ENCODE data around the gene MORN1. TPM values are rescaled to one million over a fixed set of nuclear protein-coding genes. Genes with fewer than 3 reads are reported as not detected.

MORN1 gene
- total RNA-seq, 1 donor: 13.4 TPM

DNA sequence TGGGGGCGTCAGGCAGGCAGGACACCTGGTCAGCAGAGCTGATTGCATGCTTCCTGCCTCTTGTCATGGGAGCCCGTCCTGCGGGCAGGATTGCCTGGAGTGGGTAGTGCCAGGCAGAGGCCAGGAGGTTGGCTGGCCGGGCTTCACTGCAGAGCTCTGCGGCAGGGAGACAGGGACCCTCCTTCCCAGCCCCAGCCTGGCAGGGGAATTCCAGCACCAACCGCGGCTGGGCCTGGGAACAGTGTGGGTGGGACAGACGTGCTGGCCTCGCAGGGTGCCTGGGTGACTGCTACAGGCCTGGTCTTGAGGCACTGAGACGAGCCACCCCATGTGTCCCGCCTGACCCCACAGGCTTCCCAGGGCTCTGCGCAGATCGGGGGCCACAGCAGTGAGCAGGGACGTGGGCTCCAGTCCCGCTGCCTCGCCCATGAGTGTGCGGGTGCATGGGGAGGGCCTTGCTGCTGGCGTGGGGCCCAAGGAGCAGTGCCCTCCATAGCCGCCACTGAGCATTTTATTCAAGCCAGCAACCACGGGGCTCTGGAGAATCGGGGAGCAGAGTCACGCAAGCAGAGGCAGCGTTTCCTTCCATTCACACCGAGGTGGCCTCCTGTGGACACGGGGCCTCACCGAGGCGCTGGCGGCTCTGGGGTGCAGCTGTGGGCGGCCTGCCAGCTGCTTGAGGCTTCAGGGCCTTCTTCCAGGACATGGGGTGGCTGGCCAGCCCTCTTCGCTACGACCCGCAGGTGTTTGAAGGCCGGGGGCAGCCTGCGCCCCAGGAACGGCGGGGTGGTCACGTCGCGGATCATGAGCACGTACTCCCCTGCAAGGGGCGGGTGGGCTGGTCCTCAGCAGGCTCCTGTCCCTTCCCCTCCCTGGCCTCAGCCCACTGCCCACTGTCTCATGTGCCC, 70.3 kb downstream of the MORN1 start:
- peak overlapping the region; percentile 87 for H3K27ac ChIP-seq (ENCODE audit: low read depth, low read length)
- no peak overlapping the region for H2AFZ ChIP-seq (ENCODE audit: low read length)
- peaks cover 26% of the 10 kb centered on the region for H3K4me1 ChIP-seq (ENCODE audit: insufficient read depth, low read length)
- no peaks in the 10 kb centered on the region for H3K9me3 ChIP-seq (ENCODE audit: low read depth, low read length)
- no peaks in the 10 kb centered on the region for H4K20me1 ChIP-seq (ENCODE audit: insufficient read depth, low read length)
- H3K4me3 ChIP-seq (ENCODE audit: insufficient read depth, low read length): peak overlapping the region; percentile 62
- H3K4me2 ChIP-seq (ENCODE audit: insufficient read depth, low read length): peak overlapping the region; percentile 73
- H3K27me3 ChIP-seq (ENCODE audit: insufficient read depth, low read length): peaks cover 5% of the 10 kb centered on the region
- DNase-seq (ENCODE audit: insufficient read length, low spot score, missing footprints): peak; percentile 93
- H3K36me3 ChIP-seq (ENCODE audit: insufficient read depth, low read length): no peaks in the 10 kb centered on the region
- TF ChIP-seq, protein P1, sequence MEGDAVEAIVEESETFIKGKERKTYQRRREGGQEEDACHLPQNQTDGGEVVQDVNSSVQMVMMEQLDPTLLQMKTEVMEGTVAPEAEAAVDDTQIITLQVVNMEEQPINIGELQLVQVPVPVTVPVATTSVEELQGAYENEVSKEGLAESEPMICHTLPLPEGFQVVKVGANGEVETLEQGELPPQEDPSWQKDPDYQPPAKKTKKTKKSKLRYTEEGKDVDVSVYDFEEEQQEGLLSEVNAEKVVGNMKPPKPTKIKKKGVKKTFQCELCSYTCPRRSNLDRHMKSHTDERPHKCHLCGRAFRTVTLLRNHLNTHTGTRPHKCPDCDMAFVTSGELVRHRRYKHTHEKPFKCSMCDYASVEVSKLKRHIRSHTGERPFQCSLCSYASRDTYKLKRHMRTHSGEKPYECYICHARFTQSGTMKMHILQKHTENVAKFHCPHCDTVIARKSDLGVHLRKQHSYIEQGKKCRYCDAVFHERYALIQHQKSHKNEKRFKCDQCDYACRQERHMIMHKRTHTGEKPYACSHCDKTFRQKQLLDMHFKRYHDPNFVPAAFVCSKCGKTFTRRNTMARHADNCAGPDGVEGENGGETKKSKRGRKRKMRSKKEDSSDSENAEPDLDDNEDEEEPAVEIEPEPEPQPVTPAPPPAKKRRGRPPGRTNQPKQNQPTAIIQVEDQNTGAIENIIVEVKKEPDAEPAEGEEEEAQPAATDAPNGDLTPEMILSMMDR (IDR thresholded peaks at IDR 0.05; ENCODE audit: extremely low read depth, low read depth, low read length): no peak
- no peaks in the 10 kb centered on the region for H3K79me2 ChIP-seq (ENCODE audit: insufficient read depth, low read length)

GRCh38 chr1:2320006-2320405, 71.3 kb downstream of the MORN1 start:
- DNase-seq (ENCODE audit: insufficient read length, low spot score, missing footprints): no peak
- Histone ChIP-seq H3K4me1 (ENCODE audit: insufficient read depth, low read length) (peaks cover 29% of the 10 kb centered on the region), H3K27me3 (ENCODE audit: insufficient read depth, low read length) (peaks cover 5% of the 10 kb centered on the region), H2AFZ (ENCODE audit: low read length) (no peak overlapping the region), H3K27ac (ENCODE audit: low read depth, low read length) (no peak overlapping the region), H3K4me3 (ENCODE audit: insufficient read depth, low read length) (no peak overlapping the region), H4K20me1 (ENCODE audit: insufficient read depth, low read length) (no peaks in the 10 kb centered on the region), H3K79me2 (ENCODE audit: insufficient read depth, low read length) (no peaks in the 10 kb centered on the region), H3K36me3 (ENCODE audit: insufficient read depth, low read length) (no peaks in the 10 kb centered on the region), H3K4me2 (ENCODE audit: insufficient read depth, low read length) (no peak overlapping the region), H3K9me3 (ENCODE audit: low read depth, low read length) (no peaks in the 10 kb centered on the region)
- TF ChIP-seq, protein P1 (IDR thresholded peaks at IDR 0.05; ENCODE audit: extremely low read depth, low read depth, low read length): no peak

DNA sequence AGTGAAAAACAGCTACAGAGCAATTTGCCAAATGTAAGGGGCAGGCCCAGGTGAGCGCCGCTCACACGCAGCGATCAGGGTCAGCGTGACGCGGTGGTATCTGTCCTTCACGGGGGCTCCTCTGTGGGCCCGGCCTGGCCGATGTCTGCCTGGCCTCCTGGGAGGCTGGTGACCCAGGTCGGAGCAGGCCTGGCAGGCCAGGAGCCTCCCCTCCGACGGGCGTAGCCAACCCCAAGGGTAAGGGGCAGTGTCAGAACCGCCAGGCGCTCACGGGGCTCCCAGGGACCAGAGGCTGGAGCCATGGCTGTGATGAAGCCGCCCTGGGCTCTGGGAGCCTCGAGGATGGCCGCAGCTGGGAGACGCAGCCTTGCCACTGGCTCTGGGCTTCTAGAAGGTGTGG, 72.1 kb downstream of the MORN1 start:
- Histone ChIP-seq H3K27ac (ENCODE audit: low read depth, low read length) (no peak overlapping the region), H3K4me3 (ENCODE audit: insufficient read depth, low read length) (no peak overlapping the region), H4K20me1 (ENCODE audit: insufficient read depth, low read length) (no peaks in the 10 kb centered on the region), H2AFZ (ENCODE audit: low read length) (no peak overlapping the region), H3K36me3 (ENCODE audit: insufficient read depth, low read length) (no peaks in the 10 kb centered on the region), H3K4me2 (ENCODE audit: insufficient read depth, low read length) (no peak overlapping the region), H3K9me3 (ENCODE audit: low read depth, low read length) (no peaks in the 10 kb centered on the region), H3K4me1 (ENCODE audit: insufficient read depth, low read length) (peaks cover 29% of the 10 kb centered on the region), H3K79me2 (ENCODE audit: insufficient read depth, low read length) (no peaks in the 10 kb centered on the region), H3K27me3 (ENCODE audit: insufficient read depth, low read length) (peaks cover 5% of the 10 kb centered on the region)
- no peak for DNase-seq (ENCODE audit: insufficient read length, low spot score, missing footprints)
- TF ChIP-seq, protein P1 (IDR thresholded peaks at IDR 0.05; ENCODE audit: extremely low read depth, low read depth, low read length): no peak
